OCI-LY7 (cell line): Measurements from ENCODE around the gene SLC25A21.

Source experiments
- CTCF ChIP-seq: fragments of 200-600 bp; sonication (generic); conservative IDR thresholded peaks from 2 replicates; pipeline ENCODE4 v1.5.1; 2014; ENCODE audit warnings: mild to moderate bottlenecking, antibody characterized with exemption, low read length, moderate library complexity, mixed read lengths
- EZH2phosphoT487 ChIP-seq: fragments of 200-600 bp; sonication (generic); IDR thresholded peaks from 2 replicates; pipeline ENCODE4 v1.6.1; 2018; ENCODE audit warnings: low read depth, borderline replicate concordance, mild to moderate bottlenecking, mixed run types, antibody characterized with exemption, low read length, moderate library complexity, mixed read lengths

GRCh38 chr14:36716614-36717184, 455.7 kb downstream of the SLC25A21 start:
- TF ChIP-seq EZH2phosphoT487: no peak
- no peak for TF ChIP-seq CTCF
